SK-N-SH (cell line): ENCODE measurements around the gene MMP23B.
"Not testable (repeated sequence)": the region's sequence is repeated elsewhere in the genome, so short reads cannot be mapped to it uniquely, and the experiment has no call there.

Experiments used
- FOXM1 ChIP-seq: IDR thresholded peaks from 2 replicates; pipeline ENCODE4 v1.4.0; 2012; ENCODE audit warnings: low read depth, mild to moderate bottlenecking
- JUND ChIP-seq: IDR thresholded peaks from 2 replicates; pipeline ENCODE4 v1.4.0; 2012
- NFIC ChIP-seq: IDR thresholded peaks from 2 replicates; pipeline ENCODE4 v1.4.0; 2012; ENCODE audit warnings: borderline replicate concordance
- NRF1 ChIP-seq: IDR thresholded peaks from 2 replicates; pipeline ENCODE4 v1.6.1; 2012; ENCODE audit warnings: low read depth, mild to moderate bottlenecking, low read length
- POLR2AphosphoS5 ChIP-seq: IDR thresholded peaks from 2 replicates; pipeline ENCODE4 v1.6.1; 2012; ENCODE audit warnings: low read depth, low read length
- RAD21 ChIP-seq: IDR thresholded peaks from 2 replicates; pipeline ENCODE4 v1.6.1; 2012; ENCODE audit warnings: mild to moderate bottlenecking, low read length
- TAF1 ChIP-seq: IDR thresholded peaks from 2 replicates; pipeline ENCODE4 v1.6.1; 2012; ENCODE audit warnings: low read depth, mild to moderate bottlenecking, low read length, moderate library complexity, borderline replicate concordance
- TEAD4 ChIP-seq: IDR thresholded peaks from 2 replicates; pipeline ENCODE4 v1.4.0; 2012; ENCODE audit warnings: mild to moderate bottlenecking, borderline replicate concordance; ENCODE audit not compliant: insufficient read depth
- TF ChIP-seq, protein P1 (sequence below): IDR thresholded peaks from 2 replicates; pipeline ENCODE4; 2012
- TF ChIP-seq, protein P2 (sequence below): fragments of 150-350 bp; IDR thresholded peaks from 2 replicates; pipeline ENCODE4 v1.6.1; 2017; ENCODE audit warnings: antibody characterized with exemption, low read length, low read depth, borderline replicate concordance
- TF ChIP-seq, protein P3 (sequence below): fragments of 200-600 bp; sonication (generic); IDR thresholded peaks from 2 replicates; pipeline ENCODE4 v1.6.1; 2017; ENCODE audit warnings: antibody characterized with exemption, mild to moderate bottlenecking, moderate library complexity
- TF ChIP-seq, protein P4 (sequence below): IDR thresholded peaks from 2 replicates; pipeline ENCODE4 v1.6.1; 2012; ENCODE audit warnings: mild to moderate bottlenecking, low read depth, low read length, moderate library complexity
- TF ChIP-seq, protein P5 (sequence below): fragments of 150-350 bp; IDR thresholded peaks from 2 replicates; pipeline ENCODE4 v1.6.1; 2016; ENCODE audit warnings: mild to moderate bottlenecking, low read depth, low read length

DNA sequence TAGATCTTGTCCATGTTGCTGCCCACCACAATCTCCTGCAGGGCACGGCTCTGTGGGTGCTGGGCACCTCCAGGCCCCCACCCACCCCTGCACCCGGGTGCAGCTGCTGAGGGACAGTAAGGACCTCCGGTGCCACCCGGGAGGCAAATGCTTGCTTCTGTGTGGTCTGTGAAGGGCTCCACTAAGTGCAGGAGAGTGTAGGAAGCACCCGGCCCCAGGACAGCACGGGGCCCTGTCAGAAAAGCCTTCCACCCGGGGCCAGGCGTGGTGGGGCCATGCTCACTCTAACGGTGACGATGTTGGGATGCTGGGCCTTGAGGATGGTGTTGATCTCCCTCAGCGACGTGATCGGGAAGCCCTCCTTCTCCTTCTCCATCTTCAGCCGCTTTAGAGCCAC, 5.5 kb downstream of the MMP23B start:
- TF ChIP-seq, protein P1, sequence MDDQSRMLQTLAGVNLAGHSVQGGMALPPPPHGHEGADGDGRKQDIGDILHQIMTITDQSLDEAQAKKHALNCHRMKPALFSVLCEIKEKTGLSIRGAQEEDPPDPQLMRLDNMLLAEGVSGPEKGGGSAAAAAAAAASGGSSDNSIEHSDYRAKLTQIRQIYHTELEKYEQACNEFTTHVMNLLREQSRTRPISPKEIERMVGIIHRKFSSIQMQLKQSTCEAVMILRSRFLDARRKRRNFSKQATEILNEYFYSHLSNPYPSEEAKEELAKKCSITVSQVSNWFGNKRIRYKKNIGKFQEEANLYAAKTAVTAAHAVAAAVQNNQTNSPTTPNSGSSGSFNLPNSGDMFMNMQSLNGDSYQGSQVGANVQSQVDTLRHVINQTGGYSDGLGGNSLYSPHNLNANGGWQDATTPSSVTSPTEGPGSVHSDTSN = not testable (repeated sequence)
- TF ChIP-seq, protein P2, sequence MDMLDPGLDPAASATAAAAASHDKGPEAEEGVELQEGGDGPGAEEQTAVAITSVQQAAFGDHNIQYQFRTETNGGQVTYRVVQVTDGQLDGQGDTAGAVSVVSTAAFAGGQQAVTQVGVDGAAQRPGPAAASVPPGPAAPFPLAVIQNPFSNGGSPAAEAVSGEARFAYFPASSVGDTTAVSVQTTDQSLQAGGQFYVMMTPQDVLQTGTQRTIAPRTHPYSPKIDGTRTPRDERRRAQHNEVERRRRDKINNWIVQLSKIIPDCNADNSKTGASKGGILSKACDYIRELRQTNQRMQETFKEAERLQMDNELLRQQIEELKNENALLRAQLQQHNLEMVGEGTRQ = not testable (repeated sequence)
- not testable (repeated sequence) for TF ChIP-seq POLR2AphosphoS5, FOXM1, NFIC, JUND, TAF1, TEAD4, NRF1, RAD21
- TF ChIP-seq, protein P3, sequence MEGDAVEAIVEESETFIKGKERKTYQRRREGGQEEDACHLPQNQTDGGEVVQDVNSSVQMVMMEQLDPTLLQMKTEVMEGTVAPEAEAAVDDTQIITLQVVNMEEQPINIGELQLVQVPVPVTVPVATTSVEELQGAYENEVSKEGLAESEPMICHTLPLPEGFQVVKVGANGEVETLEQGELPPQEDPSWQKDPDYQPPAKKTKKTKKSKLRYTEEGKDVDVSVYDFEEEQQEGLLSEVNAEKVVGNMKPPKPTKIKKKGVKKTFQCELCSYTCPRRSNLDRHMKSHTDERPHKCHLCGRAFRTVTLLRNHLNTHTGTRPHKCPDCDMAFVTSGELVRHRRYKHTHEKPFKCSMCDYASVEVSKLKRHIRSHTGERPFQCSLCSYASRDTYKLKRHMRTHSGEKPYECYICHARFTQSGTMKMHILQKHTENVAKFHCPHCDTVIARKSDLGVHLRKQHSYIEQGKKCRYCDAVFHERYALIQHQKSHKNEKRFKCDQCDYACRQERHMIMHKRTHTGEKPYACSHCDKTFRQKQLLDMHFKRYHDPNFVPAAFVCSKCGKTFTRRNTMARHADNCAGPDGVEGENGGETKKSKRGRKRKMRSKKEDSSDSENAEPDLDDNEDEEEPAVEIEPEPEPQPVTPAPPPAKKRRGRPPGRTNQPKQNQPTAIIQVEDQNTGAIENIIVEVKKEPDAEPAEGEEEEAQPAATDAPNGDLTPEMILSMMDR = not testable (repeated sequence)
- TF ChIP-seq, protein P4, sequence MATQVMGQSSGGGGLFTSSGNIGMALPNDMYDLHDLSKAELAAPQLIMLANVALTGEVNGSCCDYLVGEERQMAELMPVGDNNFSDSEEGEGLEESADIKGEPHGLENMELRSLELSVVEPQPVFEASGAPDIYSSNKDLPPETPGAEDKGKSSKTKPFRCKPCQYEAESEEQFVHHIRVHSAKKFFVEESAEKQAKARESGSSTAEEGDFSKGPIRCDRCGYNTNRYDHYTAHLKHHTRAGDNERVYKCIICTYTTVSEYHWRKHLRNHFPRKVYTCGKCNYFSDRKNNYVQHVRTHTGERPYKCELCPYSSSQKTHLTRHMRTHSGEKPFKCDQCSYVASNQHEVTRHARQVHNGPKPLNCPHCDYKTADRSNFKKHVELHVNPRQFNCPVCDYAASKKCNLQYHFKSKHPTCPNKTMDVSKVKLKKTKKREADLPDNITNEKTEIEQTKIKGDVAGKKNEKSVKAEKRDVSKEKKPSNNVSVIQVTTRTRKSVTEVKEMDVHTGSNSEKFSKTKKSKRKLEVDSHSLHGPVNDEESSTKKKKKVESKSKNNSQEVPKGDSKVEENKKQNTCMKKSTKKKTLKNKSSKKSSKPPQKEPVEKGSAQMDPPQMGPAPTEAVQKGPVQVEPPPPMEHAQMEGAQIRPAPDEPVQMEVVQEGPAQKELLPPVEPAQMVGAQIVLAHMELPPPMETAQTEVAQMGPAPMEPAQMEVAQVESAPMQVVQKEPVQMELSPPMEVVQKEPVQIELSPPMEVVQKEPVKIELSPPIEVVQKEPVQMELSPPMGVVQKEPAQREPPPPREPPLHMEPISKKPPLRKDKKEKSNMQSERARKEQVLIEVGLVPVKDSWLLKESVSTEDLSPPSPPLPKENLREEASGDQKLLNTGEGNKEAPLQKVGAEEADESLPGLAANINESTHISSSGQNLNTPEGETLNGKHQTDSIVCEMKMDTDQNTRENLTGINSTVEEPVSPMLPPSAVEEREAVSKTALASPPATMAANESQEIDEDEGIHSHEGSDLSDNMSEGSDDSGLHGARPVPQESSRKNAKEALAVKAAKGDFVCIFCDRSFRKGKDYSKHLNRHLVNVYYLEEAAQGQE = not testable (repeated sequence)
- TF ChIP-seq, protein P5, sequence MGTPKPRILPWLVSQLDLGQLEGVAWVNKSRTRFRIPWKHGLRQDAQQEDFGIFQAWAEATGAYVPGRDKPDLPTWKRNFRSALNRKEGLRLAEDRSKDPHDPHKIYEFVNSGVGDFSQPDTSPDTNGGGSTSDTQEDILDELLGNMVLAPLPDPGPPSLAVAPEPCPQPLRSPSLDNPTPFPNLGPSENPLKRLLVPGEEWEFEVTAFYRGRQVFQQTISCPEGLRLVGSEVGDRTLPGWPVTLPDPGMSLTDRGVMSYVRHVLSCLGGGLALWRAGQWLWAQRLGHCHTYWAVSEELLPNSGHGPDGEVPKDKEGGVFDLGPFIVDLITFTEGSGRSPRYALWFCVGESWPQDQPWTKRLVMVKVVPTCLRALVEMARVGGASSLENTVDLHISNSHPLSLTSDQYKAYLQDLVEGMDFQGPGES = not testable (repeated sequence)
